Cerebellar nuclear complex (tissue), 1 donor: ENCODE results near the gene SBK2.

Source experiments
- DNase-seq, 2 experiments: peaks; one replicate each; lab custom pipeline; 2025; lab: John Stamatoyannopoulos, UW

The SBK2 gene

GRCh38 chr19:55486043-55486970 lies 50.6 kb downstream of the SBK2 start:
- no peak for DNase-seq

GRCh38 chr19:55485439-55486011 lies 51.4 kb downstream of the SBK2 start:
- no peak for DNase-seq

- no peak for DNase-seq
Observed at GRCh38 chr19:55484593-55485438, 52.1 kb downstream of the SBK2 start, which contains the start of gene NAT14. Gene NAT14 (plus strand): TSS chr19:55485188. CDS start chr19:55485709, 521 bp downstream.

- no peak for DNase-seq
Observed at GRCh38 chr19:55483706-55484592, 53.0 kb downstream of the SBK2 start.

- DNase-seq: no peak
Observed at GRCh38 chr19:55482967-55483705, 53.8 kb downstream of the SBK2 start.

- no peak for DNase-seq
Observed at GRCh38 chr19:55482156-55482961, 54.6 kb downstream of the SBK2 start.

GRCh38 chr19:55481794-55482155 lies 55.2 kb downstream of the SBK2 start:
- no peak for DNase-seq

- DNase-seq: no peak
Observed at GRCh38 chr19:55481148-55481793, 55.7 kb downstream of the SBK2 start.

- no peak for DNase-seq
Observed at GRCh38 chr19:55479451-55480230, 57.3 kb downstream of the SBK2 start.

GRCh38 chr19:55479045-55479444 lies 57.9 kb downstream of the SBK2 start:
- no peak for DNase-seq
